HepG2 (cell line): ENCODE measurements around the gene RBM47. TPM values are rescaled to one million over a fixed set of nuclear protein-coding genes. Genes with fewer than 3 reads are reported as not detected.

Experiments used
- ATAC-seq: fragments of 200-7000 bp; cut with Tn5 transposase; 3 replicates; pipeline ENCODE4 v1.9.1; 2020; ENCODE audit warnings: mild to moderate bottlenecking, moderate library complexity
- BruUV-seq: library from RNA; stranded (reverse); fragments of 400-500 nt; replicated peaks from 2 replicates; lab custom pipeline; 2021; lab: Mats Ljungman, UMichigan
- CTCF ChIA-PET: fragments of 300-600 bp; formaldehyde crosslinking; extraction: SDS; loops from one replicate; lab custom pipeline; 2021; ENCODE audit warnings: low total read pairs, inconsistent platforms, low intra/inter-chr PET ratio; lab: Yijun Ruan, JAX
- POLR2A ChIA-PET: fragments of 350-600 bp; sonication (Branson Sonifier 250); formaldehyde crosslinking; loops from one replicate; lab custom pipeline; 2020; ENCODE audit warnings: antibody characterized with exemption, inconsistent platforms; lab: Yijun Ruan, JAX
- DNase-seq: peaks from one replicate; pipeline ENCODE4 v3.0.0-alpha.2; 2015; ENCODE audit warnings: low spot score
- FAIRE-seq: peaks from 3 replicates; lab custom pipeline; 2011; peaks lifted over from hg19 to GRCh38; lab: Jason Lieb, UNC
- H2AFZ ChIP-seq: one replicate; pipeline ENCODE4 v1.6.1; 2011; ENCODE audit warnings: low read length, inconsistent platforms
- H3K27ac ChIP-seq: fragments of 300-600 bp; 3 replicates; pipeline ENCODE4 v1.8.0; 2011; ENCODE audit warnings: mixed run types, mild to moderate bottlenecking, mixed read lengths, low read length, inconsistent platforms; ENCODE audit not compliant: insufficient read depth; ENCODE audit errors: extremely low read length
- H3K27me3 ChIP-seq, 2 experiments: fragments of 200-600 bp in 1 of 2; 2 replicates in 1 of 2; 3 replicates in 1 of 2; pipeline versions ENCODE4 v1.6.0 to v1.8.0; 2011; ENCODE audit warnings: low read length in 2 of 2, mild to moderate bottlenecking in 2 of 2, moderate library complexity in 2 of 2, inconsistent platforms in 1 of 2; ENCODE audit not compliant: insufficient read depth in 2 of 2, control insufficient read depth in 1 of 2
- H3K36me3 ChIP-seq, 2 experiments: fragments of 200-600 bp in 1 of 2; replicated peaks in 1 of 2; 2 replicates in 1 of 2; 3 replicates in 1 of 2; pipeline versions ENCODE4 v1.5.1 to v1.8.0; 2011; ENCODE audit warnings: low read length in 2 of 2, inconsistent platforms in 1 of 2; ENCODE audit not compliant: insufficient read depth in 2 of 2, control insufficient read depth in 1 of 2
- H3K4me1 ChIP-seq: 2 replicates; pipeline ENCODE4 v1.5.1; 2012; ENCODE audit warnings: low read length, inconsistent platforms; ENCODE audit not compliant: insufficient read depth
- H3K4me2 ChIP-seq: 2 replicates; pipeline ENCODE4 v1.6.0; 2011; ENCODE audit warnings: low read depth, low read length, inconsistent platforms
- H3K4me3 ChIP-seq, 3 experiments: fragments of 200-600 bp in 1 of 3; sonication (generic), shearing (Covaris generic) in 1 of 3; replicated peaks in 1 of 3; 2 replicates each; pipeline ENCODE4 v1.5.1; 2011 to 2016; ENCODE audit warnings: low read length in 3 of 3, inconsistent platforms in 2 of 3, low read depth in 2 of 3, mild to moderate bottlenecking in 2 of 3, control low read depth in 1 of 3, mixed read lengths in 1 of 3; ENCODE audit not compliant: insufficient read depth in 1 of 3
- H3K79me2 ChIP-seq: one replicate; pipeline ENCODE4 v1.6.1; 2011; ENCODE audit warnings: low read length, inconsistent platforms; ENCODE audit not compliant: insufficient read depth
- H3K9ac ChIP-seq: 2 replicates; pipeline ENCODE4 v1.6.0; 2011; ENCODE audit warnings: mild to moderate bottlenecking, low read depth, low read length, inconsistent platforms; ENCODE audit not compliant: insufficient read depth
- H3K9me3 ChIP-seq: 2 replicates; pipeline ENCODE4 v1.5.1; 2012; ENCODE audit warnings: mild to moderate bottlenecking, low read length
- H4K20me1 ChIP-seq: 2 replicates; pipeline ENCODE4 v1.6.0; 2011; ENCODE audit warnings: inconsistent platforms, mild to moderate bottlenecking, low read length, moderate library complexity; ENCODE audit not compliant: insufficient read depth
- CHCHD3 ChIP-seq: sonication (generic); formaldehyde crosslinking; IDR thresholded peaks from 2 replicates; pipeline ENCODE4 v1.8.0; 2022; ENCODE audit warnings: mild to moderate bottlenecking, missing genetic modification reagents, moderate library complexity
- FOXO4 ChIP-seq: sonication (generic); formaldehyde crosslinking; conservative IDR thresholded peaks from 2 replicates; pipeline ENCODE4 v1.8.1; 2023; ENCODE audit warnings: missing genetic modification reagents
- PHF20 ChIP-seq: sonication (generic); formaldehyde crosslinking; IDR thresholded peaks from 2 replicates; pipeline ENCODE4 v1.5.0; 2020; ENCODE audit warnings: mild to moderate bottlenecking, missing genetic modification reagents
- U2AF1 ChIP-seq: fragments of 200-400 bp; formaldehyde crosslinking; optimal IDR thresholded peaks from 2 replicates; pipeline ENCODE3; 2017; ENCODE audit warnings: mild to moderate bottlenecking, low read depth, low read length
- ZNF652 ChIP-seq: IDR thresholded peaks from 2 replicates; pipeline ENCODE4 v1.6.1; 2016; ENCODE audit warnings: low read depth, borderline replicate concordance
- WGBS: methylation state at CpG from one replicate; pipeline ENCODE4 v1.1.6; 2017; ENCODE audit warnings: low lambda C conversion rate; 5-methylcytosine and 5-hydroxymethylcytosine counted together
- in situ Hi-C: cut with HindIII; loops from 2 replicates; pipeline ENCODE4 v1.10.0; 2017; ENCODE audit warnings: low pct_unique_long_range_greater_than_20kb; ENCODE audit not compliant: extremely low pct_ligation_motif_present
- intact Hi-C: fragments of 100-400 bp; cut with micrococcal nuclease; formaldehyde crosslinking; loops from one replicate; pipeline ENCODE4 v1.10.0; 2022; ENCODE audit not compliant: unreplicated experiment
- polyA plus RNA-seq, 8 experiments: library from polyadenylated mRNA; depleted of rRNA in 3 of 8; stranded (reverse) in 7 of 8; unstranded in 1 of 8; fragments of >200 nt; fragmentation: Illumina TruSeq in 4 of 8; extraction: Trizol in 4 of 8; gene quantifications; 2 replicates each; pipeline versions ENCODE4 v1.2.1 to v1.2.3, GENCODE V29; 2011 to 2016; ENCODE audit warnings: low read depth in 4 of 8, missing spikeins in 1 of 8, mixed read lengths in 1 of 8; ENCODE audit not compliant: insufficient read depth in 1 of 8
- total RNA-seq, 5 experiments: library from RNA; depleted of rRNA; stranded (reverse); fragments of >200 nt; fragmentation: Illumina TruSeq; extraction: Trizol; gene quantifications; 2 replicates each; pipeline ENCODE4 v1.2.3, GENCODE V29; 2016; ENCODE audit warnings: low read depth in 1 of 5
- TF ChIP-seq, protein P1 (sequence below): sonication (generic); formaldehyde crosslinking; IDR thresholded peaks from 2 replicates; pipeline ENCODE4 v1.4.0; 2020; ENCODE audit warnings: missing genetic modification reagents
- TF ChIP-seq, protein P2 (sequence below): IDR thresholded peaks from 2 replicates; pipeline ENCODE4 v1.6.1; 2016; ENCODE audit warnings: missing biosample characterization, missing genetic modification reagents, low read depth

RBM47 gene
- total and polyA plus RNA-seq, 2 of the 13 experiments (the other 11 are each of a cell fraction or from before 2014, with no cell fraction given): 1.2 to 2.5 TPM

GRCh38 chr4:40570348-40571077, 59.2 kb downstream of the RBM47 start:
- no peak overlapping the region for H3K9ac ChIP-seq
- ChIA-PET CTCF (no interaction called here), POLR2A (no interaction called here)
- H3K27me3 ChIP-seq: no peaks in the 10 kb centered on the region
- no peaks in the 10 kb centered on the region for H3K9me3 ChIP-seq
- H3K36me3 ChIP-seq: no peaks in the 10 kb centered on the region
- H3K27ac ChIP-seq: no peak overlapping the region
- TF ChIP-seq U2AF1: no peak
- TF ChIP-seq CHCHD3 (CRISPR knock-in tag): no peak
- WGBS: 84% methylated on average over 14 of the region's 14 CpGs
- H3K79me2 ChIP-seq: no peaks in the 10 kb centered on the region
- H2AFZ ChIP-seq: no peak overlapping the region
- DNase-seq (no peak), ATAC-seq (no peak), FAIRE-seq (no peak)
- in situ Hi-C loops: no loop called here
- H3K4me3 ChIP-seq: no peak overlapping the region
- no peak overlapping the region for H3K4me2 ChIP-seq
- H3K4me1 ChIP-seq: no peaks in the 10 kb centered on the region
- intact Hi-C loops: no loop called here
- H4K20me1 ChIP-seq: no peaks in the 10 kb centered on the region
- no TSS peak for BruUV-seq

DNA sequence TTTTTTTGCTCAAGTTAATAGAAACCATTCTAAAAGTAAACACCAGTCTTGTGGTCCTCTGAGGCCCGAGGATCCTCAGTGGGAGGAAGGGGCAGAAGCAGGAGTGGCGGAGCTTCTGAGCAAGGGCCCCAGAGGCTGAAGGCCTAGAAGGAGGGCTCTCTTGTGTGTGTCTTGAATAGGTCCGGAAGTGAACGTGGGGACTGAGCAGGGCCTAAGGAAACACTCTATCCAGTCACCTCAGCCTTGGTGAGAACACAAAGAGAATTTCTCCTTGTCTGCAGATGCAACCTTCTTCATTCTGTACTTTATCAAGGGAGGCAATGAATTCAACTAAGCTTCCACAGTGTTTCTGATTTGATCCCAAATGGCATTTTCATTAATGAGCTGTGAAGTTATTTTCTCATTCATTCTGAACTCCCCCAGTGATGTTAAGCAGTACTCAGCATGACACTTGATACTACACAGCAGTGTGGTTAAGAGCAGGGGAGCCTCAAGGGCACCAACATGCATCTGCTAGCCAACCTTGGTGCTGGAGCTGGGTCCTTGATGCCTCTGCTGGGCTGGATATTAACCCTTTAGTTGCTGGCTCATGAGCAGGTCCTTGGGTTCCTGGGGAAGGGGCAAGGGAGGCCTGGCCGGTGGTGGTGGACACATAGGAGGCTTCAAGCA, 64.7 kb downstream of the RBM47 start:
- ChIA-PET CTCF (no interaction called here), POLR2A (no interaction called here)
- H3K79me2 ChIP-seq: no peaks in the 10 kb centered on the region
- FAIRE-seq: no peak
- H4K20me1 ChIP-seq: no peaks in the 10 kb centered on the region
- no peak overlapping the region for H3K4me3 ChIP-seq
- DNase-seq: no peak
- no peaks in the 10 kb centered on the region for H3K9me3 ChIP-seq
- in situ Hi-C loops (no loop called here), intact Hi-C loops (no loop called here)
- ATAC-seq: peak; percentile 30; the same call in 1 of the 3 replicates
- no TSS peak for BruUV-seq
- H3K4me2 ChIP-seq: no peak overlapping the region
- no peaks in the 10 kb centered on the region for H3K36me3 ChIP-seq
- H3K27me3 ChIP-seq: no peaks in the 10 kb centered on the region
- no peak overlapping the region for H3K9ac ChIP-seq
- no peak overlapping the region for H2AFZ ChIP-seq
- 57% methylated on average over 5 of the region's 5 CpGs for WGBS
- peaks cover 25% of the 10 kb centered on the region for H3K4me1 ChIP-seq
- no peak overlapping the region for H3K27ac ChIP-seq
- TF ChIP-seq PHF20 (CRISPR knock-in tag) (no peak), FOXO4 (CRISPR knock-in tag) (no peak), ZNF652 (CRISPR knock-in tag) (peak; percentile 86)
- TF ChIP-seq, protein P1, sequence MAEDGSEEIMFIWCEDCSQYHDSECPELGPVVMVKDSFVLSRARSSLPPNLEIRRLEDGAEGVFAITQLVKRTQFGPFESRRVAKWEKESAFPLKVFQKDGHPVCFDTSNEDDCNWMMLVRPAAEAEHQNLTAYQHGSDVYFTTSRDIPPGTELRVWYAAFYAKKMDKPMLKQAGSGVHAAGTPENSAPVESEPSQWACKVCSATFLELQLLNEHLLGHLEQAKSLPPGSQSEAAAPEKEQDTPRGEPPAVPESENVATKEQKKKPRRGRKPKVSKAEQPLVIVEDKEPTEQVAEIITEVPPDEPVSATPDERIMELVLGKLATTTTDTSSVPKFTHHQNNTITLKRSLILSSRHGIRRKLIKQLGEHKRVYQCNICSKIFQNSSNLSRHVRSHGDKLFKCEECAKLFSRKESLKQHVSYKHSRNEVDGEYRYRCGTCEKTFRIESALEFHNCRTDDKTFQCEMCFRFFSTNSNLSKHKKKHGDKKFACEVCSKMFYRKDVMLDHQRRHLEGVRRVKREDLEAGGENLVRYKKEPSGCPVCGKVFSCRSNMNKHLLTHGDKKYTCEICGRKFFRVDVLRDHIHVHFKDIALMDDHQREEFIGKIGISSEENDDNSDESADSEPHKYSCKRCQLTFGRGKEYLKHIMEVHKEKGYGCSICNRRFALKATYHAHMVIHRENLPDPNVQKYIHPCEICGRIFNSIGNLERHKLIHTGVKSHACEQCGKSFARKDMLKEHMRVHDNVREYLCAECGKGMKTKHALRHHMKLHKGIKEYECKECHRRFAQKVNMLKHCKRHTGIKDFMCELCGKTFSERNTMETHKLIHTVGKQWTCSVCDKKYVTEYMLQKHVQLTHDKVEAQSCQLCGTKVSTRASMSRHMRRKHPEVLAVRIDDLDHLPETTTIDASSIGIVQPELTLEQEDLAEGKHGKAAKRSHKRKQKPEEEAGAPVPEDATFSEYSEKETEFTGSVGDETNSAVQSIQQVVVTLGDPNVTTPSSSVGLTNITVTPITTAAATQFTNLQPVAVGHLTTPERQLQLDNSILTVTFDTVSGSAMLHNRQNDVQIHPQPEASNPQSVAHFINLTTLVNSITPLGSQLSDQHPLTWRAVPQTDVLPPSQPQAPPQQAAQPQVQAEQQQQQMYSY (CRISPR knock-in tag): no peak
- TF ChIP-seq, protein P2, sequence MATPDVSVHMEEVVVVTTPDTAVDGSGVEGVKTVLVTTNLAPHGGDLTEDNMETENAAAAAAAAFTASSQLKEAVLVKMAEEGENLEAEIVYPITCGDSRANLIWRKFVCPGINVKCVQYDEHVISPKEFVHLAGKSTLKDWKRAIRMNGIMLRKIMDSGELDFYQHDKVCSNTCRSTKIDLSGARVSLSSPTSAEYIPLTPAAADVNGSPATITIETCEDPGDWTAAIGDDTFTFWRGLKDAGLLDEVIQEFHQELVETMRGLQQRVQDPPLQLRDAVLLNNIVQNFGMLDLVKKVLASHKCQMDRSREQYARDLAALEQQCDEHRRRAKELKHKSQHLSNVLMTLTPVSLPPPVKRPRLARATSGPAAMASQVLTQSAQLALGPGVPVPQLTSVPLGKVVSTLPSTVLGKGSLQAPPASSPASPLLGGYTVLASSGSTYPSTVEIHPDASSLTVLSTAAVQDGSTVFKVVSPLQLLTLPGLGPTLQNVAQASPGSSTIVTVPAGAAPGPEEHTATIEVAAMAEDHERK: no peak
